HG03378 (cell line): ENCODE data around the gene DCC.

Experiments
- ATAC-seq: cut with Tn5 transposase; IDR thresholded peaks from one replicate; pipeline ENCODE4 v1.9.1; 2021; ENCODE audit warnings: mild to moderate bottlenecking, moderate library complexity; ENCODE audit not compliant: unreplicated experiment

The DCC gene

GRCh38 chr18:52747869-52748268, 407.9 kb downstream of the DCC start:
- no peak for ATAC-seq

GRCh38 chr18:52748343-52748742, 408.3 kb downstream of the DCC start:
- ATAC-seq = no peak

- ATAC-seq = no peak
Measured at GRCh38 chr18:52749542-52749941, 409.5 kb downstream of the DCC start.

GRCh38 chr18:52750995-52751394, 411.0 kb downstream of the DCC start:
- no peak for ATAC-seq

- no peak for ATAC-seq
Measured at GRCh38 chr18:52764316-52764715, 424.3 kb downstream of the DCC start.

GRCh38 chr18:52766002-52766545, 426.1 kb downstream of the DCC start:
- no peak for ATAC-seq

- no peak for ATAC-seq
Measured at GRCh38 chr18:52781113-52781512, 441.1 kb downstream of the DCC start.

GRCh38 chr18:52791321-52791720, 451.3 kb downstream of the DCC start:
- ATAC-seq = no peak

GRCh38 chr18:52812834-52813233, 472.8 kb downstream of the DCC start:
- ATAC-seq = no peak

- ATAC-seq = no peak
Measured at GRCh38 chr18:52813635-52814416, 473.8 kb downstream of the DCC start.

GRCh38 chr18:52815651-52816050, 475.7 kb downstream of the DCC start:
- no peak for ATAC-seq

GRCh38 chr18:52816121-52816520, 476.1 kb downstream of the DCC start:
- no peak for ATAC-seq

- ATAC-seq = no peak
Measured at GRCh38 chr18:52822160-52822559, 482.2 kb downstream of the DCC start.

GRCh38 chr18:52824126-52824525, 484.1 kb downstream of the DCC start:
- ATAC-seq = no peak

- ATAC-seq = no peak
Measured at GRCh38 chr18:52826994-52827393, 487.0 kb downstream of the DCC start.

GRCh38 chr18:52829320-52829719, 489.3 kb downstream of the DCC start:
- ATAC-seq = no peak

- no peak for ATAC-seq
Measured at GRCh38 chr18:52829876-52830405, 489.9 kb downstream of the DCC start.

GRCh38 chr18:52844323-52844722, 504.3 kb downstream of the DCC start:
- no peak for ATAC-seq

- no peak for ATAC-seq
Measured at GRCh38 chr18:52845036-52845435, 505.0 kb downstream of the DCC start.

GRCh38 chr18:52850031-52850560, 510.1 kb downstream of the DCC start:
- ATAC-seq = no peak

- no peak for ATAC-seq
Measured at GRCh38 chr18:52861558-52861957, 521.6 kb downstream of the DCC start.

- no peak for ATAC-seq
Measured at GRCh38 chr18:52869349-52869923, 529.4 kb downstream of the DCC start.
